ENCODE data around the gene MOB3C.
A peak's percentile ranks its signal among the peaks of the same experiment; 100 is the strongest.

Gene MOB3C

DNA sequence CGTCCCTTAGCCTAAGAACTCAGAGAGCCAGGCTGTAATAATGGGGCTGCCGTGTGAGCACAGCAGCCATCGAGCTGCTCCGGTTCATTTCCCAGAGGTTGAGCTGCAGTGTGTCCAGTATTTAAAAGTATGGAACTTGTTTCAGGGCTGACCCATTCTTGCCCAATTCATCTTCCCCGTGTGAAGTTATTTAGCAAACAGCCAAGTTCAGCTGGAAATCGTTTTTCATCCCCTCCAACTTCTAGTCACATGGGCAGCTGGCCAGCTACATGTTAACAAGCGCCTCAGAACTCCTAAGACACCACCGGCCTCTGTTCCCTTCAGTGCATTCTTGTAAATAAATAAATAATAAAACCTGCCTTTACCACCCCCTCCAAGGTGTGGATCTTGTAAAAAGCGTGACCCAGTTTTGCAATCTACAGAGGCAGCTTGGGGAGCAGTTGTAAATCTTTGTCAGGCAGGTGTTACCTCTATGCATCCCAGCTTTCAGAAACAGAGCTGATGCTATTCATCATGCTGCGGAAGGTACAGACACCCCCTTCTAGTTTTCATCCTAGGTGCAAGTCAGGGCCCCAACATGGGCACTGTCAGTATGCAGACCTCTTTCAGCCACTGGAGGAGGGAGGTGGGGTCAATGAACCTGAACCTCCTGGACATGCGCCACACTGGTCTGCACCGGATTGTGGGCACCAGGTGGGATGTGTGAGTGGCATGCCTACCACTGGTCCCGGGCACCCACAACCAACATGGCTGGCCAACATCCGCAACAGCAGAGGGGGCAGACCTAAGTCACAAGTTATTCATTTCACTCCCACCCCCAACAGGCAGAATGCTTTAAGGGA, 46.5 kb downstream of the MOB3C start:
- no peak for DNase-seq

DNA sequence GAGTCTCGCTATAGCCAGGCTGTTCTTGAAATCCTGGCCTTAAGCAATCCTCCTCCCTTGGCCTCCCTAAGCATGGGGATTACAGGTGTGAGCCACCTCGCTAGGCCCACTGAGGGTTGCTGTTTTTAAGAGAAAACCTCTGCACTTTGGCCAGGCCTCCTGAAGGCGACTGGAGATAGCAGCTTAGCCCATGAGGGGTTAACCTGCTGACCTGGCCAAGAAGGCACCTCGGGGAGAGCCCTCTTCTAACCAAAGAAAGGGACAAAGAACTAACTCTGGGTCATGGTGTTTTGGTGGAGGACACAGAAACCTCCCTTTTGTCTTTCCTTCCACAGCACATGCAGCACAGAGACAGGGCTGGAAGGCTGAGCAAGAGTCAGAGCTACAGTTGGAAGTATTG, 47.5 kb downstream of the MOB3C start:
- DNase-seq = no peak

DNA sequence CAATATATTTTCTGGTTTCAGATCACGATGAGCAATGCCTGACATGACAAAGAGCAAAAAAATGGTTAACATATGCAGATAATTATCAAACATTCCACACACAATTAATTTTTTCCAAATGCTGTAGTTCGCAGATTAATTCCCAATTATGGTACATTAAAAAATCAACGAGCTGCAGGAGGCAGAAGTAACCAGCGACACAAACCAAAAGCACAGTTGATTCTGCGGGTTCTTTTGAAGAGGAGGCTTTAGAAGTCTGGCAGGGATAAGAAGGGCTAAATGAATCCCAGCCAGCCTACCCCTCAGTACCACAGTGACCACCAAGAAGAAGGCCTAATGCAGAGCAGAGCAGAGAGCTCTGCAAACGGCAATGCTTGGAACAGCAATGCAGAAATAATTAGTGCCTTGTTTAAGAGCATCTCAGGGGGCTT, 48.1 kb downstream of the MOB3C start:
- no peak for DNase-seq

DNA sequence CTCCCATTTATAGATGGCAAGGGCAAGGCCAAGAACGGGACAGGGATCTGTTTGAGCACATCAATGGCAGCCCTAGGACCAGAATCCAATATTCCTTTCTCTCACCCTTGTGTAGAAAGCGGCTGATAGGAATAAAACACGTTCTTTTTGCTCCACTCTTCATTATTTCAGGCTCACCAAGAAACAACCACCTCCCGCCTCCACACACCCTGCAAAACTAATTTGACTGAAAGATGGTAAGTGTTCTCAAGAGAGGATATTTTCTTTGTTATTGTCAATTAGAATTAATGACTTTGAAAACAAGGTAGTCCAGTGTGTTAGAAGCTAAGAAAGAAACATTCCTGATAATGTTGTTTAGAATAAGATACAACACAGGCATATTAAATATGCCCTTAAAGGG, 53.3 kb downstream of the MOB3C start:
- no peak for DNase-seq

DNA sequence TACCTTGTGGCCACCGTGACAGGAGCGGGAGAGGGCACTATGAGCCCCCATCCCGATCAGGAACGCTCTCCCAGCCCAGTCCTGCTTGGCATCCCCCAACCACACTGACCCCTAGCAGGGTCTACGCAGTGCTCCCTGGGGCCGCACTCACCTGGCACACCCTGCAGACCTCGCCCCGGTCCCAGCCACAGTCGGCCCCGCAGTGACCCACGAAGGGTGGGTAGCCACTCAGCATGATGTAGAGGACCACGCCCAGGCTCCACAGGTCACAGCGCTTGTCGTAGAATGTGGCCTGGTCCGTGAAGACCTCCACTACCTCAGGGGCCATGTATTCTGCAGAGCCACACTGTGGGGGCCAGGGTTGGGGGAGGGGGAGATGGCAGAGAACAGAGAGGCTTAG, 54.1 kb downstream of the MOB3C start:
- no peak for DNase-seq

DNA sequence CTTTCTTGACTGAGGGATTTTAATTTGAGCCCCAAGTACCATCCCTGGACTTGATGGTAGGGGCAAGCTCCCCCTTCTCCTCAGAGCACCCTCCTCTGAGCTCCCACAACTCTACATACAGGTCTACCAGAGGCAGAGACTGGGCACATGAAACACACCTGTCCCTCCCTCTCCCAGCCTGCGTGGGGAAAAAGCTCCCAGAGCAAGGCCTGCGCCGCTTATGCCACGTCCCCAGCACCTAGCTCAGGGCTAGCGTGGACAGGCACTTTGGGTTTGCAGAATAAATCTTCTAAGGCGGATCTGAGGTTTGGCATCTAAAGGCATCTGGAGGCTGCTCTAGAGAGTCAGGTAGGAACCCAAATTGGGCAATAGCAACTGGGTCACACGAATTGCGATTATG, 57.6 kb downstream of the MOB3C start:
- DNase-seq = no peak

DNA sequence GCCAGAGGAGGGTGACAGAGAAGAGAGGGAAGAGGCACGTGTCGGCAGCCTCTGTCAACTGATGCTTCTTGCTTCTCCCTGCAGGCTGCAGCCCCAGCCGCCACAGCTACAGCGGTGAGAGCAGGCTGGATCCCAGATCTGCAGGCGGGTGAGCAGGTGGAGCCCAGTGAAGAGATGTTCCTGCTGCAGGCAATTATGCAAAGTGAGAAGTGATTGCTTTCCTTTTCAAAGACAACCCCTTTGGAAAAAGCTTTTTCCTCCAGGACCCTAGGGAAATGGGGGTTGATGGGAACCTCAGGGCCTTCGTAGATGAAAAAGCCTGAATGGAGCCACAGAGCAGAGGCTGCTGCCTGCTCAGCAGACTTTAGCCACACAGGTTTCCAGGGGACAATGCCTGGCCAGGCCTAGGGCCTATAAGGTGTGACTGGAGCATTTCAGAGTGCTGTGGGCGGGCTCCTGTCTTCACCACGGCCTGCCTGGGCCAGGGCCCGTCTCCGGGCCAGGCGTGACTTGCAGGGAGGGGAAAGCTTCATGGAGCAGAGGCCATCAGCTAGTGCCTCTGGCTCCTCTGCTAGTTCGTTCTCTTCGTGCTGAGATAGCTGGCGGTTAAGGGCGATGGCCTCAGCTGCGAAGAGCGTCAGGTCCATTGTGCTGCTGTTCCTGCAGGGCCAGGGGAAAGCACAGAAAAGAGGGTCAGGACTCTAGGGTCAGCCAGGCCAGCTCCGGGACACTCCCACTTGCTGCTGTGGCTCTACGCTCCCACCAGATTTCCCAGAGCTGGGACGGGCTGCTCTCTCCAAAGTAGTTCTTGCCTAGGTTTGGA, 58.3 kb downstream of the MOB3C start:
- peak; percentile 59 for DNase-seq
